ENCODE measurements around the gene GTF2F2.
"Not testable (repeated sequence)": the region's sequence is repeated elsewhere in the genome, so short reads cannot be mapped to it uniquely, and the experiment has no call there.

The GTF2F2 gene

GRCh38 chr13:45180713-45181601 lies 60.6 kb downstream of the GTF2F2 start:
- DNase-seq, result no peak

DNA sequence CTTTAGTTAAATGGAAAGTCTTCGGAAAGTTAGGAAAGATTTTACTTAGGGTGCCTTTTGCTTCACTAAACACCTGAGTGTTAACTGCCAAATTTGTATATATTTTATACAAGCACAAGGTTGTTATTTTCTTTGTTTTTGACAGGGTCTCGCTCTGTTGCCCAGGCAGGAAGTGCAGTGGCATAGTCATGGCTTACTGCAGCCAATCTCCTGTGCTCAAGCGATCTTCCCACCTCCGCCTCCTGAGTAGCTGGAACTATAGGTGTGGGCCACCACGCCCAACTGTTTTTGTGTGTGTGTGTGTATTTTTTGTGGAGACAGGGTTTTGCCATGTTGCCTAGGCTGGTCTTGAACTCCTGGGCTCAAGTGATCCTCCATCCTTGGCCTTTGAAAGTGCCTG lies 64.4 kb downstream of the GTF2F2 start:
- DNase-seq, result no peak

DNA sequence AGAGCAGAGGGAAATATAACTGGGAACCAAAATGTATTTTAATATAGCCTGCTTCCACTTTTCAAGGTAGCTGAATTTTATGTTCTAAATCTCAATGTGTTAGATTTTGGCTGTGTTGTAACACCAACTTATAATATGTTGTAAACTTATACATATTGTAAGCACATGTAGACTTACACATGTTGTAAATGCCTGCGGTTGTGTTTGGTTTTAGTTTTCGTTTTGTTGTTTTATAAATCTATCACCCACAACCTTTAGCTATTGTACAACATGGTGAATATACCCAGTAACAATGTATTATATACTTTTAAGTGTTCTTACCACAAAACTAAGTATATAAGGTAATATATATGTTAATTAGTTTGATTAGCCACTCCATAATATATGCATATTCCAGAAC lies 65.0 kb downstream of the GTF2F2 start:
- DNase-seq, result no peak

DNA sequence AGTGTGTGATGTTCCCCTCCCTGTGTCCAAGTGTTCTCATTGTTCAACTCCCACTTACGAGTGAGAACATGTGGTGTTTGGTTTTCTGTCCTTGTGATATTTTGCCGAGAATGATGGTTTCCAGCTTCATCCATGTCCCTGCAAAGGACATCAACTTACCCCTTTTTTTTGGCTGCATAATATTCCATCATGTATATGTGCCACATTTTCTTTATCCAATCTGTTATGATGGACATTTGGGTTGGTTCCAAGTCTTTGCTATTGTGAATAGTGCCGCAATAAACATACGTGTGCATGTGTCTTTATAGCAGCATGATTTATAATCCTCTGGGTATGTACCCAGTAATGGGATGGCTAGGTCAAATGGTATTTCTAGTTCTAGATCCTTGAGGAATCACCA lies 68.8 kb downstream of the GTF2F2 start:
- not testable (repeated sequence) for DNase-seq

GRCh38 chr13:45189511-45189910 lies 69.2 kb downstream of the GTF2F2 start:
- DNase-seq, result not testable (repeated sequence)

GRCh38 chr13:45191874-45192273 lies 71.6 kb downstream of the GTF2F2 start:
- DNase-seq, result no peak

- DNase-seq, result no peak
Observed at GRCh38 chr13:45194081-45194939, 74.0 kb downstream of the GTF2F2 start.

GRCh38 chr13:45195421-45195820 lies 75.1 kb downstream of the GTF2F2 start:
- no peak for DNase-seq

DNA sequence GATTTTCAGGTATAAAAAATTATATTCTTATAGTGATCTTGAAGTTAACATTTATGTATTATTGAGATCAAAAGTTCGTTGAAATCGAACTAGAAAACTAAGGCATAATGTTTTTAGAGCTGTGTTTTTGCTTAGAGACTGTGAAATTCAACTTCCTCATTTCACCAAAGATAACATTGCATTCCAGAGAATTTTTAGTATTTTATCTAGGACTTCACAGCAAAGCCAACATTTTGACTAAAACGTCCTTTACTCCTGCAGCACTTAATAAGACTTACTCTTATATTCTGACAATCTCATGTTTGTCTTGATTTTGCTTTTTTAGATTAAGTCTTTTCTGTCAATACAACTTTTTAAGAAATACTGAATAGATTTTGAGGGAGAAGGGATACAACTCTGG lies 75.8 kb downstream of the GTF2F2 start:
- no peak for DNase-seq

DNA sequence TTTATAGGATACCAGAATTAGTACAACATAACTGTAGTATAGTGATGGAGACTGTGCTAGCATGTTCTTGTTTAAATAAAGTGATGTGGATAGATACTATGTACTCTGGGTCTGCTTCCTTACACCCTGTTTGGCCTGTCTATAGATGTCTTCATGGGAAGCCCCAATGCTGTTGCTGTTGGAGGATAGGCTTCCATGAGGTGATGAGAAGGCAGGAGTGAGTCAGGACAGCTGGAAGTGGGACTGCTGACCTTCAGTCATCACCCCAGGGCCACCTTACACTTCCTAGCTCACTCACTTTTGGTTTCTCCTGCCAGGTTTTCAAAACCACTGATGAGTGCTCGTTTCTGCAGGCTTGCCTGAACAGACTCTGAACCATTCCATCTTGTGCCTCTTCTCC lies 76.3 kb downstream of the GTF2F2 start:
- DNase-seq, result no peak

GRCh38 chr13:45198041-45198440 lies 77.7 kb downstream of the GTF2F2 start:
- DNase-seq, result no peak

DNA sequence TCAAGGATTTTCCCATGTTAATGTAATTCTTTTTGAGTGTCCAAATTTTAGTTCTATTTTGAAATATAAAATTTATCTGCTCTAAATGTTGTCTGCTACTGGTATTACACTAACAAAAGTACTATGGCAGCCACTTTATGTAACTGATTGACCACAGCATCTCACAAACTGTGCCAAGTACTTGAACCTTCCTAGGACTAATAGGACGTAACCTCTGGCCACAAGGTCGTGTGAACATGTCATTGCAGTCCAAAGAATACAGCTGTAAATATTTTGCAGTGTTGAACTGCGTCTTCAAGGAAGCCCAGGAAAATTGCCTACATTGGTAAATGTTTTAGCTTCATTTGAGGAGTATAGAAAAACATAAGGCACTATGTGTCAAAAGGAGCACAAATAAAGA lies 78.6 kb downstream of the GTF2F2 start:
- no peak for DNase-seq

GRCh38 chr13:45199711-45200110 lies 79.4 kb downstream of the GTF2F2 start:
- no peak for DNase-seq

DNA sequence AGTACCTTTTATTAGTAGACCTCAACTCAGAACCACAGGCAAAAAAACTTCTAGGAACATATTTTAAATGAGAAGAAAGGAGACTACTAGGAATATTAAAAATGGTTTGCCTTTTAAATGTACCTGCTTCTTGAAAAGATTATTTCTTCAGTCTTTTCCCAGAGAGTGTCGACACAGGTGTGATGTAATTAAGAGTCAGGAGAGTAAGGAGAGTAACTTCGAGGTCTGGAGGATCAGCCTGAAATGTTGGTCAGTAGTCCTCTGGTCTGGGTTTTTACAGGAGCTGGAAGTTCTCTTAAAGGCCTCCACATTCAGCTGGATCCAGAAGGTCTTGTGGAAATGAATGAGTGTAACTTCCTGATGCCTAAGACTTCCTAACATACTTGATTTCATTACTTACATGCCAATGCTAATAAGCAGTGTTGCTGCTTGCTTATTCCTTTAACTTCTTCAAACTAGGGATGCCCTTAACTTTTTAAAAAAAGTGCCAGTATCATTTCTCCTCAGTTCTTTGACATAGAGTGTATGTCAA lies 80.5 kb downstream of the GTF2F2 start, which contains the start of gene KCTD4:
KCTD4 (minus strand) TSS at position 345 of the 532 bp plus-strand sequence. CDS start 6,478 bp downstream, outside the sequence.
- no peak for DNase-seq

DNA sequence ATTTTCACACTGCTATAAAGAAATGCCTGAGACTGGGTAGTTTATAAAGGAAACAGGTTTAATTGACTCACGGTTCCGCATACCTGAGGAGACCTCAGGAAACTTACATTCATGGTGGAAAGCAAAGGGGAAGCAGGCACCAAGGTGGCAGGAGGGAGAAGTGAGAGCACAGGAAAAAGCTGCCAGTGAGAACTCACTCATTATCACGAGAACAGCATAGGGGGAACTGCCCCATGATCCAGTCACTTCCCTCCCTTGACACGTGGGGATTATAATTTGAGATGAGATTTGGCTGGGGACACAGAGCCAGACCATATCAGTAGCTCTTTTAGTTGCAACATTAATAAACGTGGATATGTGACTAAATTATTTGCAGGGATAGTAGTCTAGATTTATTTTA lies 84.8 kb downstream of the GTF2F2 start:
- no peak for DNase-seq

- no peak for DNase-seq
Observed at GRCh38 chr13:45206340-45206739, 86.0 kb downstream of the GTF2F2 start.

GRCh38 chr13:45207319-45207718 lies 87.0 kb downstream of the GTF2F2 start:
- no peak for DNase-seq

GRCh38 chr13:45208132-45208531 lies 87.8 kb downstream of the GTF2F2 start:
- no peak for DNase-seq

- DNase-seq, result no peak
Observed at GRCh38 chr13:45209229-45209628, 88.9 kb downstream of the GTF2F2 start.

- no peak for DNase-seq
Observed at GRCh38 chr13:45215392-45216077, 95.2 kb downstream of the GTF2F2 start.

DNA sequence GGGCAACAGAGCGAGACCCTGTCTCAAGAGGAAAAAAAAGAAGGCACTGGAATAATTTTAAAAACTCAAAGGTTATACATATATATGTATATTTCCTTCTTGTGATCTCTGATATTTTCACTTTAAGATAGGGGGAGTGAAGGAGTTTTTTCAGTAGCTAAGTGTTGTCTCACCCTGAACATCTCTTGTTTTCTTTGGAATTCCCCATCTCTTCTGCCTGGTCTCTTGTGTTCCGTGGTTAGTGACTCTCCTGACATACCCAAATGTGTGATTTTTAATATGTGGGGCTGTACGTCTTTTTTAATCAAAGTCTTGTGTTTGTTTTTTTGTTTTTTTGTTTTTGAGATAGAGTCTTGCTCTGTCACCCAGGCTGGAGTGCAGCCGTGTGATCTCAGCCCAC lies 95.9 kb downstream of the GTF2F2 start:
- DNase-seq, result no peak

DNA sequence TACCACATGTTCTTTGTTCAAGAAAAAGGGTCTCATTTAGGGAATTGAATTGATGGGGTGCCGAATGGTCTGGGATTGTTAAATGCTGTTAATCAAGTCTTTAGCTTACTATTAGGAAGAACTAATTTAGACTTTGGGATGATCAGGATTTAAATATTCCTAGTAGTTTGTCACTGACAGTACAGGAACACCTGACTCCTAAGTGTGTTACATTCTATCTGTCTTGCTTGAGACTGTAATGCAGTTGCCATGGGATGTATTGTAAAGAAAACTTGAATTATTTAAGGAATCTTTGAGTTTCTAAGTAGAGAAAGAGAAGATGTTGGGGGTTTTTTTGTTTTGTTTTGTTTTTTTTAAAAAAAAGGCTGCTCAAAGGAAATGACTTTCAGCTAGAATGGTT lies 98.4 kb downstream of the GTF2F2 start:
- DNase-seq, result no peak
